ENCODE data around the gene RECQL. TPM values are rescaled to one million over a fixed set of nuclear protein-coding genes. Genes with fewer than 3 reads are reported as not detected.
"Not testable (repeated sequence)": the region's sequence is repeated elsewhere in the genome, so short reads cannot be mapped to it uniquely, and the experiment has no call there.

The RECQL gene
- polyA plus RNA-seq, 3 donors = 16.0 to 21.7 (median 18.6) TPM

GRCh38 chr12:21472197-21472823 is 29.1 kb downstream of the RECQL start:
- H3K27me3 Mint-ChIP-seq (ENCODE audit: low read depth in 3 of 3) = no peaks in the 10 kb centered on the region
- no peak for DNase-seq
- Histone ChIP-seq H3K36me3 (replicated peaks in 1 of 2; ENCODE audit: control insufficient read depth in 1 of 2, insufficient read depth in 2 of 2, low read length in 2 of 2) (peaks cover 81 to 94% of the 10 kb centered on the region in 2 donors), H3K79me2 (ENCODE audit: insufficient read depth, low read length) (no peaks in the 10 kb centered on the region), H2AFZ (ENCODE audit: insufficient read depth, low read depth, low read length, poor library complexity, severe bottlenecking) (no peak overlapping the region), H3K4me3 (replicated peaks in 1 of 3; ENCODE audit: low read depth in 2 of 3, low read length in 3 of 3) (no peak overlapping the region), H3K27me3 (ENCODE audit: control insufficient read depth in 2 of 2, insufficient read depth in 2 of 2, low read length in 2 of 2) (no peaks in the 10 kb centered on the region), H4K20me1 (ENCODE audit: insufficient read depth, low read length) (peaks cover 2% of the 10 kb centered on the region), H3K4me2 (replicated peaks; ENCODE audit: extremely low read depth, low read length, poor library complexity, severe bottlenecking) (no peak overlapping the region), H3K9me3 (replicated peaks in 1 of 2; ENCODE audit: control insufficient read depth in 1 of 2, insufficient read depth in 1 of 2, low read length in 2 of 2) (no peaks in the 10 kb centered on the region), H3K4me1 (ENCODE audit: control insufficient read depth in 1 of 2, insufficient read depth in 2 of 2, low read length in 2 of 2) (no peaks in the 10 kb centered on the region), H3K9ac (ENCODE audit: insufficient read depth, low read length, poor library complexity, severe bottlenecking) (no peak overlapping the region), H3K27ac (ENCODE audit: low read depth in 1 of 2, low read length in 2 of 2) (no peak overlapping the region)
- 97% methylated on average over 4 of the region's 7 CpGs for WGBS (ENCODE audit: insufficient coverage)
- intact Hi-C loops (cut with micrococcal nuclease) = no loop called here
- no peak overlapping the region for H3K4me3 Mint-ChIP-seq
- H3K27ac Mint-ChIP-seq = no peak overlapping the region
- H3K4me1 Mint-ChIP-seq = no peaks in the 10 kb centered on the region
- no peaks in the 10 kb centered on the region for H3K9me3 Mint-ChIP-seq
- peaks cover 49 to 70% of the 10 kb centered on the region in 2 donors for H3K36me3 Mint-ChIP-seq
- TF ChIP-seq CTCF (IDR thresholded peaks at IDR 0.05) = no peak

- no peak for TF ChIP-seq CTCF (IDR thresholded peaks at IDR 0.05)
- H3K4me1 ChIP-seq (ENCODE audit: control insufficient read depth in 1 of 2, insufficient read depth in 2 of 2, low read length in 2 of 2) = no peaks in the 10 kb centered on the region
- Mint-ChIP-seq H3K36me3 (peaks cover 55 to 67% of the 10 kb centered on the region in 2 donors), H3K4me3 (no peak overlapping the region), H3K27ac (peak overlapping the region in 2 of 7 donors; percentile 20 to 37), H3K9me3 (no peaks in the 10 kb centered on the region), H3K4me1 (no peaks in the 10 kb centered on the region), H3K27me3 (ENCODE audit: low read depth in 3 of 3) (no peaks in the 10 kb centered on the region)
- H3K4me3 ChIP-seq (replicated peaks in 1 of 3; ENCODE audit: low read depth in 2 of 3, low read length in 3 of 3) = no peak overlapping the region
- no peaks in the 10 kb centered on the region for H3K79me2 ChIP-seq (ENCODE audit: insufficient read depth, low read length)
- no CpG with 5 or more reads among the region's 2 CpGs for WGBS (ENCODE audit: insufficient coverage)
- intact Hi-C loops (cut with micrococcal nuclease) = no loop called here
- peaks cover 76 to 90% of the 10 kb centered on the region in 2 donors for H3K36me3 ChIP-seq (replicated peaks in 1 of 2; ENCODE audit: control insufficient read depth in 1 of 2, insufficient read depth in 2 of 2, low read length in 2 of 2)
- H3K9ac ChIP-seq (ENCODE audit: insufficient read depth, low read length, poor library complexity, severe bottlenecking) = no peak overlapping the region
- DNase-seq = no peak
- peaks cover 9% of the 10 kb centered on the region for H4K20me1 ChIP-seq (ENCODE audit: insufficient read depth, low read length)
- no peaks in the 10 kb centered on the region for H3K9me3 ChIP-seq (replicated peaks in 1 of 2; ENCODE audit: control insufficient read depth in 1 of 2, insufficient read depth in 1 of 2, low read length in 2 of 2)
- H3K4me2 ChIP-seq (replicated peaks; ENCODE audit: extremely low read depth, low read length, poor library complexity, severe bottlenecking) = no peak overlapping the region
- no peak overlapping the region for H3K27ac ChIP-seq (ENCODE audit: low read depth in 1 of 2, low read length in 2 of 2)
- H3K27me3 ChIP-seq (ENCODE audit: control insufficient read depth in 2 of 2, insufficient read depth in 2 of 2, low read length in 2 of 2) = no peaks in the 10 kb centered on the region
- H2AFZ ChIP-seq (ENCODE audit: insufficient read depth, low read depth, low read length, poor library complexity, severe bottlenecking) = no peak overlapping the region
Observed at GRCh38 chr12:21471294-21471693, 30.1 kb downstream of the RECQL start.

- H2AFZ ChIP-seq (ENCODE audit: insufficient read depth, low read depth, low read length, poor library complexity, severe bottlenecking); H3K27me3 Mint-ChIP-seq (ENCODE audit: low read depth in 3 of 3); H3K27ac ChIP-seq (ENCODE audit: low read depth in 1 of 2, low read length in 2 of 2); H4K20me1 ChIP-seq (ENCODE audit: insufficient read depth, low read length); H3K4me3 ChIP-seq (replicated peaks in 1 of 3; ENCODE audit: low read depth in 2 of 3, low read length in 3 of 3); H3K4me1 ChIP-seq (ENCODE audit: control insufficient read depth in 1 of 2, insufficient read depth in 2 of 2, low read length in 2 of 2); H3K79me2 ChIP-seq (ENCODE audit: insufficient read depth, low read length); H3K9me3 Mint-ChIP-seq; DNase-seq; intact Hi-C loops (cut with micrococcal nuclease); H3K9ac ChIP-seq (ENCODE audit: insufficient read depth, low read length, poor library complexity, severe bottlenecking); H3K27ac Mint-ChIP-seq; H3K4me2 ChIP-seq (replicated peaks; ENCODE audit: extremely low read depth, low read length, poor library complexity, severe bottlenecking); H3K4me1 Mint-ChIP-seq; H3K4me3 Mint-ChIP-seq; H3K27me3 ChIP-seq (ENCODE audit: control insufficient read depth in 2 of 2, insufficient read depth in 2 of 2, low read length in 2 of 2); H3K9me3 ChIP-seq (replicated peaks in 1 of 2; ENCODE audit: control insufficient read depth in 1 of 2, insufficient read depth in 1 of 2, low read length in 2 of 2): not testable (repeated sequence)
- H3K36me3 Mint-ChIP-seq = peaks cover 60 to 68% of the 10 kb centered on the region in 2 donors
- WGBS (ENCODE audit: insufficient coverage) = no CpG with 5 or more reads among the region's 2 CpGs
- H3K36me3 ChIP-seq (replicated peaks in 1 of 2; ENCODE audit: control insufficient read depth in 1 of 2, insufficient read depth in 2 of 2, low read length in 2 of 2) = peaks cover 61 to 80% of the 10 kb centered on the region in 2 donors
Observed at GRCh38 chr12:21467334-21467733, 34.1 kb downstream of the RECQL start.

All from CD14-positive monocyte (primary cell).